Measurements from ENCODE around the gene TRIP11. TPM values are rescaled to one million over a fixed set of nuclear protein-coding genes. Genes with fewer than 3 reads are reported as not detected.
A peak's percentile ranks its signal among the peaks of the same experiment; 100 is the strongest.

The TRIP11 gene
- total RNA-seq, 1 experiment from 2014 or later: 18.8 TPM

DNA sequence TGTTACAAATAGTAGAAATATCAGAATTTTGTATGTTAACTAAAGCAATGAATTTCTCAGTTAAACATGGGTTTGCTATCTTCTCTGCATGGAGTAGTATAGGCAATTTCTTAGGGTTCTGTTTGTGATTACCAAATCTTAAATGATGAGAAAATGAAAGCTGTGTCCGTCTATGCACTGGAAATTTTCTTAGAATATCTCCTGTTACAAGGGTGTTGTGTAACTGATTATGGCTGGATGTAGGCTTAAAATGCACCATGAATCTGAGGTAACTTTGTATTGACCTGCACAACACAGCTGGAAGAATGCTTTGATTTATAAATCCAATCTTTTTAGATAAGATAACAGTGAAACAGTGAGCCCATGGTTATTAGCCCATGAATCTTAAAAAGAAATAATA lies 17.8 kb downstream of the TRIP11 start:
- in situ Hi-C loops (cut with HindIII; ENCODE audit: low pct_unique_long_range_greater_than_20kb, low sequenced_read_pairs): no loop called here
- no peak for DNase-seq (ENCODE audit: low read depth, low spot score)

DNA sequence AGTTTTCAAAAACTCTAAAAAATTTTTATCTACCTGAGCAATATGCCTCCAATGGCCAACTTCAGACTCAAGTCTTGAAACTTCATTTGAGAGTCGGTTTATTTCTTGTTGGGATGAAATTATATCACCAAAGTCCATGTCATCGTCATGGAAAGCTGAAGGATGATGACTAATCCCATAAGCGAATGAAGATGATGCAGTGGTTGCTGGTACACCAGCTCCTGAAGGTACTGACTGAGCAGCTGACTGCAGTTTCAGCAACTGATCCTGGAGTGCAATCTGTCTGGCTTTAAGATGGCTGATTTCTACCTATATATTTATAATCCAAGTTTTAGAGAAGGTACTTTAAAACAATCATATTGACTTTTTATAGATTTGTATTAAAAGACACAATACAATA lies 18.3 kb downstream of the TRIP11 start:
- DNase-seq (ENCODE audit: low read depth, low spot score): no peak
- in situ Hi-C loops (cut with HindIII; ENCODE audit: low pct_unique_long_range_greater_than_20kb, low sequenced_read_pairs): no loop called here

DNA sequence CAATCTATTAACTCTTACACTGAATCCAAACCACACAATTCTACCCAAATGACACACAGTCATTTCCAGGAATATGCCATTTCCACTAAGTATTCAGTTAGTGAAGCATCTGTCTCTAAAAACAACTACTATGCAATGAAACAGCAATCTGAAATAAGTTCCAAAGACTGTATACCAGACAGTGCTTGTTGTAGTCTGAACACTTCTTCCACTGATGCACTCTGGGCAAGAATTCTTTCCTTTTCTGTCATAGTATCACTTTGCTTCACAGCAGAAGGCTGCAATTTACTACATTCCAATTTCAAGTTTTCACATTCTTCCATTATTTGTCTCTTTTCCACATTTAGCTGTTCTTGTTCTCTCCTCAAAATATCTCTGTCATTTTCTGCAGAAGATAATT lies 25.8 kb downstream of the TRIP11 start:
- no peak for DNase-seq (ENCODE audit: low read depth, low spot score)
- in situ Hi-C loops (cut with HindIII; ENCODE audit: low pct_unique_long_range_greater_than_20kb, low sequenced_read_pairs): no loop called here

DNA sequence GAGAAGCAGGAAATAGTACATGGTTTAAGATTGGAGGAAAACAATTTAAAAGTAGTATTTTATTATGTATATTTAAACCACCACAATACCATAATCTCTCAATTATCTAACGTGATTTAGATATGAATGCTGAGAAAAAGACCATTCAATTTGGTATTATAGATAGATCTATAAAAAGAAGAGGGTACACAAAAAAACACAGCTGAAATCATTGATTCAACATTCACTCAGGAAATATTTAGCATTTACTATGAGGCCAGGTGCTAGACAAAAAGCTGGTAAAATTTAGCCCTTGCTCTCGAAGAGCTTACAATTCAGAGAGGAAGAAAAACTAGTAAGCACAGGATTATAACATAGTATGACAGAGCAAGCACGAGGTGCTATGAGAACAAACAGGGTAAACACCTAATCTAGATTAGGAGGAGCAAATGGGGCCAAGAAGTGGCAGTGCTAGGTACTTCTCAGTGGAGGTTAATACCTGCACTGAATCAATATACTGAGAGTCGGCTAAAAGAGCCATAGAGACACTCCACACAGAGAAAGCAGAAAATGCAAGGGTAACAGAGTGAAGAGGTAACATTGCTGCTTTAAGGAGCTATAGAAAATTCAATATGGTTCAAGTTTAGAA lies 27.6 kb downstream of the TRIP11 start:
- DNase-seq (ENCODE audit: low read depth, low spot score): no peak
- in situ Hi-C loops (cut with HindIII; ENCODE audit: low pct_unique_long_range_greater_than_20kb, low sequenced_read_pairs): no loop called here

DNA sequence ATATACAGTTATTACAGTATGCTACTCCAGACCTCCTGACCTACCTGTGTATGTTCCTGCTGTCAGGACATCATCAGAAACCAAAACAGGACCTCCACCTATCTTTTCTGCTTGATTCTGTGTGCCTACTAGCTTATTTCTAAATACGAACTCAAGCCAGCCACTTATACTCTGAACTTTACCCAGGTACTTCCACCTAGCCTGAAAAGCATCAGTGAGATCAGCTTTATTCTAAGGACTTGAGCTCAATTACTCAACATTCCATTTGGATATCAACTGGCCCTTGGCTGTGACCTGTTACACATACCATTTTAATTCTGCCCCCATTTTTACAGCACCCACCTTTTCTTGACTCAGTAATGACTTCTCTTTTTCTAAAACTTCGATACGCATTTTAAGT lies 29.2 kb downstream of the TRIP11 start:
- no peak for DNase-seq (ENCODE audit: low read depth, low spot score)
- in situ Hi-C loops (cut with HindIII; ENCODE audit: low pct_unique_long_range_greater_than_20kb, low sequenced_read_pairs): no loop called here

DNA sequence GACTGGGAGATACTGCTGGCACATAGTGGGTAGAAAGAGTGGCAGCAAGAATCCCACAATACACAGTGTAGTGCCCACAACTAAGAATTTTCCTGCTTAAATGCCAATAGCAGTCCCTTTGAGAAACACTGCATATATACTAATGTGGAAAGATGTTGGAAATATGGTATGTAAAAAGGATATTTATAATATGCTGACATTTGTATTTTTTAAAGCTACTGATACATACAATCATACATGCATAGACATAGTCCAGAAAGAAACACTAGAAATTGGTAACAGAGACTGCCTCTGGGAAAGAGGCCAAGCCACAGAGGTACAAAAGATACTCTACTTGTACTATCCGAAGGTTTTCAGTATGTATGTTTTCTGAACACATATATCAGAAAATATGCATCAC lies 30.3 kb downstream of the TRIP11 start:
- DNase-seq (ENCODE audit: low read depth, low spot score): no peak
- in situ Hi-C loops (cut with HindIII; ENCODE audit: low pct_unique_long_range_greater_than_20kb, low sequenced_read_pairs): no loop called here

DNA sequence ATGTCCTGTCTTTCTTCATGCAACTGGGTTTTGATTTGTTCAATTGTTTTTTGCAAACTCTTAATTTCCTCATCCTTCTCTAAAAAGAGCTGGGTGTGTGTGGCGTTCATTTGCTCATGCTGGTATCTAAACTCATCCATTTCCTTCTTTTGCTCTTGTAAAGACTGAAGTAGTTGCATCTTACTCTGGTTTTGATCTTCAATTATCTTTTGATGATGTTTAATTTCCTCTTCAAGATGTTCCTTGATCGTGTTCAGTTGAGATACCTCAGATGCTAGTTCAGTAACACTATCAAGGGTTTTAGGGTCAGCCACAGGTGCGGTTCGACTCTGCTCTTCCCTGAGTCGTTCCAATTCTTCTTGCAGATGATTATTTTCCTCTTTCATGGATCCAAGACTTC lies 34.8 kb downstream of the TRIP11 start:
- in situ Hi-C loops (cut with HindIII; ENCODE audit: low pct_unique_long_range_greater_than_20kb, low sequenced_read_pairs): no loop called here
- no peak for DNase-seq (ENCODE audit: low read depth, low spot score)

DNA sequence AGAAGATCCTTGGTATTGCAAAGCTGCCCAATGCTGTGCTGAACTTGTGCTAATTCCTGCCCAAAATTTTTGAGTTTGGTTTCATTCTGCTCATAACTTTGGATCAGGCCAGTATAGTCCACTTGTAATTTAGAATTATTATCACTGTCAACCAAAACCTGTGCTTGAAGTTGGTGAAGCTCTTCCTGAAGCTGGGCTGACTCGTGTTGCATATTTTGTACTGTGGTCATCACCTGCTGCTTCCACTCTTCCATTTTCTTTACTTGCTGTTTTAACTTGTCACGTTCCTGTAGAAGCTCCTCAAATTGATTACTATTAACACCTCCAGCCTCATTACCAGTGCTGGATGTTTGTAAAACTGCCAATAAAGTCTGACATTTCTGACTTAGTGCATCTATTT lies 35.8 kb downstream of the TRIP11 start:
- in situ Hi-C loops (cut with HindIII; ENCODE audit: low pct_unique_long_range_greater_than_20kb, low sequenced_read_pairs): no loop called here
- no peak for DNase-seq (ENCODE audit: low read depth, low spot score)

DNA sequence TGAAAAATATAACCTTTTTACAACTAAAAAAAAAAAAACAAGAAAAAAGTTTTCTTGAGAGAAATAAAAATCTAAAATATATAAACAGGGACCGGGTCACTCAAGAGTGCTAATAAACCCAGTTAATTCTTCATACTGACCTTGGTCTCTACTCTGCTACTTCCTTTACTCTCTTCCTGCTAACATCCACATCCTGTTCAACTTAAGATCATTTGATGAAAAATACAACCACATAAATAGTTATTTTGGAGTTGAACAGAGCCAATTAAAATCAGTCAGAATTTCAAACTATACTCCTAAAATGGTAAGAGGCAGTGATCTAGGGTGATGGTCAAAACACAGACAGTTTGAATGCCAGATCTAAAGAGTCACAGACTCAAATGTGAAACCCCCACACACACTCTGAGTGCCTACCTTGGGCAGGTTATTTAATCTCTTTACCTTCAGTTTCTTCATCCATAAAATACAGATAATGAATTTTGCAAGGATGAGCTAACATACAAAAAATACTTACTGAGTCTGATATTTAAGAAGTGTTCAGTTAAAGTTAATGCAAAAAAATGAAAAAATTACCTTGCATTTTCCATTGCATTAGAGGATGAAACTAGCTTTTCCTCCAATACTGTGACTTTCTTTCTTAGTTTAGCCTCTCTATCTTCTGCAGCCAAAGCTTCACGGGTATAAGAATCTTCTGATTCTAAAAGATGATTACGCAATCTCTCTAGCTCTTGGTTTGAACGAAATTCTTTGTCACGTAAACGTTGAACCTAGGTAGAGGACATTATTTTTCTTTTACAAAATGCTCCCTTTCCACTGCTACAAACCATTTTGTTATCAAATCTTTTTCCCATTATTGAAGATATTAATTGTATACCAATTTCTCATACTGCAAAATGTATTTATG lies 40.9 kb downstream of the TRIP11 start:
- DNase-seq (ENCODE audit: low read depth, low spot score): no peak
- in situ Hi-C loops (cut with HindIII; ENCODE audit: low pct_unique_long_range_greater_than_20kb, low sequenced_read_pairs): no loop called here

DNA sequence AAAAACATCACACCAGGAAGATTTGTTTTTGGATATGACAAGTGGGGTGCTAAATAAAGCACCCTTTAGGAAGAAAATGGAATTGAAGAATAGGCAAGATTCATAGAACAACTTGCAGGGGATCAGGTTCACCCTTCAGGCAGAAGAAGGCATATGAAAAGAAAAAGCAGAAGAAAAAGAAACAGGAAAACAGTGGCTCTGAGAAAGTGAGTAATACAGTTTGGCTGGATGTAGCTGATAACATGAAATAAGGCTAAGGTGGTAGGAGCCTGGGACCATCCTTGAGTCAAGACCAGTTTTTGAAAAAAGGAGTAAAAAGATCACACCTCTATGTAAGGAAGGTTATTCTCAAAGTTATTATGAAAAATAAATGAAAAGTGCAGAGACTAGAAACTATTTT lies 42.4 kb downstream of the TRIP11 start:
- no peak for DNase-seq (ENCODE audit: low read depth, low spot score)
- in situ Hi-C loops (cut with HindIII; ENCODE audit: low pct_unique_long_range_greater_than_20kb, low sequenced_read_pairs): no loop called here

DNA sequence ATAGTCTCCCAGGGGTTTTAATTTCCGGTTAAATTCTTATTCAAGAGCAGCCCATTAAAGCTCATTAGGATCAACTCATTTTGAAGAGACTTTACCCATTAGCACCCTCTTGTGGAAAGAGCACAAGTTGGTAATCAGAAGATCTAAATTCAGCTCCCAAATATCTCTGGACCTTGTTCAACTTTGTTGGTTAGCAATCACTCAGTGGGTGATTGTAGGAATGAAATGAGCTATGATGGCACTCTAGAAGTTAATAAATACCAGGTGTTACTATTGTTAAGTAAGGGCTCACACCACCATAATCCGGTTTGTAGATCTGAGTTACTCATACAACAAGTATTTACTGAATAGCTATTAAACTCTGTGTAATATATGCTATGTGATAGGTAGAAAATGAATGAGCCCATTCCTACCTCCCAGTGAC lies 42.9 kb downstream of the TRIP11 start:
- in situ Hi-C loops (cut with HindIII; ENCODE audit: low pct_unique_long_range_greater_than_20kb, low sequenced_read_pairs): no loop called here
- peak; percentile 80 for DNase-seq (ENCODE audit: low read depth, low spot score)

DNA sequence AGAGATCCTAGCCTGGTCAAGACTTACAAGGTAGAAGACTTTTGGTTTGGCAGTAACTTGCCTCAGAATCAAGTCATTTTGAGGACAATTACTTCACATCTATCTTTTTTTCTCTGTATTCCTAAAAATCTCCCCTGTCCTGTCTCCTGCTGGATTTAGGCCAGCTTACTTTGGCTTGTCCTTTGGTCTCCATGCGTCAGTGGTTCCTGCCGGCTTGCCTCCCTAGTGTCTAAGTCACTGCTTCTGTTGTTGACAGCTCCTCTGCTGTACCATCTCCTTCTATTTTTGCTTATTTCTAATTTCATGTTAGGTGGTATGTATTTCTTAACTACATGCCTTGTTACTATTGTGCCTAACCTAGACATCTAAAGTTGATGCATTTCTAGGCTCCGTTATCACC lies 52.7 kb downstream of the TRIP11 start:
- in situ Hi-C loops (cut with HindIII; ENCODE audit: low pct_unique_long_range_greater_than_20kb, low sequenced_read_pairs): no loop called here

DNA sequence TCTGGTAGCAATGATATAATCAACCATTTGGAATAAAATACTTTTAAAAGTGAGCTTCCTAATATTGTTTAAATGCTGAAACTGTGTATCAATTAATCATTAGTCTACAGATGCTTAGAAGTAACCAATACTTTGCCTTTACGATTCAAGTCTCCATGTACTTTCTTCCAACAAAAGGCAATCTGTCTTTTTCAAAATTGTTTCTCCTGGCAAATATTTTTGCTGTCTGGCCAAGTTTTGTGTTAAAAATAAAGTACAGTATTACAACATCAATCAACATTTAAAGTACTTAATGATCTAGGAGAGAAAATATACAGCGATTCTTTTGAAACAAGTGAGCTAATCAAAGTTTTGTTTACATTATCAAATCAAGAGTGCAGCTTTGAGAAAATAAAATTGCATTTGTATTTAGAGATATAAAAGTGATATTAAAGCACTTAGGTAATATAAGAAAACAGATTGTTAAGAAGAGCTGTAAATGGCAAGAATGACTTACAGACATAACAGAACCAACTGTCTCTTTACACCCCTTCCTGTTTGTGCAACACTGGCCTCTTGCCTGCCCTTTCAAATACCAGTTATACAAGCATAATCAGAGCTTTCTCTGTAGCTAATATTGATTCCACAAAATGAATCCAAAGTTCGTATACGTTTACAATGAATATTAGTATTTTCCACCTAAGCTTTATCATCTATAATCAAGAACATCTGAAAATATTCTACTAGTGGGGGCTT lies 54.2 kb downstream of the TRIP11 start:
- DNase-seq (ENCODE audit: low read depth, low spot score): no peak
- in situ Hi-C loops (cut with HindIII; ENCODE audit: low pct_unique_long_range_greater_than_20kb, low sequenced_read_pairs): no loop called here

More for the DNA sequence above, 52.7 kb downstream of the TRIP11 start:
- DNase-seq (ENCODE audit: low read depth, low spot score): no peak

DNA sequence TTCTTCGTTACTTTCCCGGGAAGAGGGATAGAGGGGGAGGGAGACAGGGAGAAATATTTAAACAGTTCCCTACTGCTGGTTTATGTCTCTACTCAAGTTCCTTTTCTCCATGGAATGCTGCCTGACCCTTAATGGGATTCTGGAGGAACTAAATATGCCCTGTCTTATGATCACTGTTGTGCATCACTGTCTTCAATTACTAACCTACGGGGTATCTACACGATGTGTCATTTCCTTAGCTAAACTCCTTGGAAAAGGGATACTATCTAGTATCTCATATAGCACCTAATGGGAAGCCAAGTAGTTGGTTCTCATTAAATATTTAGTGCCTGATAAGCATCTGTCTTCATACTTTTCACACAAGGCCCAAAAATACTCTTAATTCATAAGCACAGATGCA lies 54.9 kb downstream of the TRIP11 start:
- in situ Hi-C loops (cut with HindIII; ENCODE audit: low pct_unique_long_range_greater_than_20kb, low sequenced_read_pairs): no loop called here

DNA sequence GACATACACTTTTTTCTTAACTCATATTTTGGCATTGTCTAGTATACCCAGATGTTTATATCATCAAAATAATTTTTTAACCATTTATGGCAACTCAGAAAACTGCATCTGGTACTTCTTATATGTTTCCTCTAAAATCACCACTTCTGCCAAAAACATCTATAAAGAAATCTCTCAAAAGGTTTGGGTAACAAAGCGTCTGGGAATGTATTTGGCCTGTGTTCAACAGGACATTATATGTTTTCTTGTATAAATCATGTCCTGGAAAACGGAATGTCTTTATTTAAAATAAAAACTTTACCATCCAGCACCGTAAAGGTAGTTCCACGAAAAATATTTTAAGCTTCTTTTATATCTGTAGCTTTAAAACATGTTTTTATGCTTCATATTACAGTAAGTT lies 56.3 kb downstream of the TRIP11 start:
- DNase-seq (ENCODE audit: low read depth, low spot score): no peak
- in situ Hi-C loops (cut with HindIII; ENCODE audit: low pct_unique_long_range_greater_than_20kb, low sequenced_read_pairs): no loop called here

More for the DNA sequence above, 54.9 kb downstream of the TRIP11 start:
- no peak for DNase-seq (ENCODE audit: low read depth, low spot score)

DNA sequence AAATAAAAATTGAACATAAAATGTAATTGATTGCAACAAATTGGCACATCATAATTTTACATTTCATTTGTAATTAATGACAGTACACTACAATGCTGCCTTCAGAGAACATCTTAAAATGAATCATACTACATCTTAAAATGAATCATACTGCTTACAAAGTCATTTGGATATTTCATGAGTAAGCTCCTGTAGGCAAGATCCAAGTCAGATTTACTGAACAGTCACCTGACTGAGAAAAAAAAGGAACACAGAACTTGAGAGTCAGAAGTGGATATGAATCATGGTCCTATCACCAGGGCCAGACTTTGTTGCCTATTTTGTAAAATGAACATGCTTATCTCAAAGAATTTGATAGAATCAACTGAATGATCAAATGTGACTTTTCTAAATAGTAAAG lies 59.7 kb downstream of the TRIP11 start:
- DNase-seq (ENCODE audit: low read depth, low spot score): peak; percentile 72
- in situ Hi-C loops (cut with HindIII; ENCODE audit: low pct_unique_long_range_greater_than_20kb, low sequenced_read_pairs): no loop called here

DNA sequence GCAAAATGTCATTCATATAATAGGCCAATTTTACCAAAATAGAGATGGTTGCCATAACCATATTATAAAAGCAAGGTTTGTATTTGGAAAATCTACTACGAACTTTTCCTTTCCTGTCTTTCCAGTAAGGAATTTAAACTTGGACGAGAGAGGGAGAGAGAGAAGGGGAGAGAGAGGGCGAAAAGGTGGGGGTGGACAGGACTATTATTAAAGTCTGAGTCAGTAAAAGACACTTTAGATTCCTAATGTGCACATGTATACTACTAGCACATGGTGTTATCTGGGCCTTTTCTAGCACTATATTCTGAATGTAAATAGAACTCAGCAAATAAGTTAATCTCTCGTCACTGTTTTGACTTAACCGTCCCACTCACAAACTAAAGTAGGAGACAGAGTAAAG lies 62.0 kb downstream of the TRIP11 start:
- no peak for DNase-seq (ENCODE audit: low read depth, low spot score)
- in situ Hi-C loops (cut with HindIII; ENCODE audit: low pct_unique_long_range_greater_than_20kb, low sequenced_read_pairs): no loop called here

DNA sequence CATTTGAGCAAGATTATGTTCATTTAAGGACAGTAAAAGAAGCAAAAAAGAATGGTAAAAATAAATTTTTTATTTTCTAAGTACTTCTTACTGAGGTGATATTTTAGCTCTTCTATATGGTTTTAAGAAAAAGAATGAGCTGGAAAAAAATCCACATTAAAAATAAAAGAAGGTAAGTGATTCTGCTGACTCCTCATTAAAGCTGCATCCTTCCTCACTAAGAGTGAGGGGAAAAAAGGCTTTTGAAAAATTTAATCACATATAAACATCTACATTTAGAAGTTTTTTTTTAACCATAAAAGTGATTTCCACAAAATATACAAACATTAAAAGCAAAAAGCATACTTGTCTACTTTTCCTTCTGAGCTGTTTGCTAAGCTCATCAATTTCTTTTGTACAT lies 64.1 kb downstream of the TRIP11 start:
- in situ Hi-C loops (cut with HindIII; ENCODE audit: low pct_unique_long_range_greater_than_20kb, low sequenced_read_pairs): no loop called here
- DNase-seq (ENCODE audit: low read depth, low spot score): no peak
